ENCODE measurements around the gene B3GNT4. TPM values are rescaled to one million over a fixed set of nuclear protein-coding genes. Genes with fewer than 3 reads are reported as not detected.
"Not testable (repeated sequence)": the region's sequence is repeated elsewhere in the genome, so short reads cannot be mapped to it uniquely, and the experiment has no call there.

Gene B3GNT4
- total RNA-seq, 1 experiment from 2014 or later, result 1.8 TPM

DNA sequence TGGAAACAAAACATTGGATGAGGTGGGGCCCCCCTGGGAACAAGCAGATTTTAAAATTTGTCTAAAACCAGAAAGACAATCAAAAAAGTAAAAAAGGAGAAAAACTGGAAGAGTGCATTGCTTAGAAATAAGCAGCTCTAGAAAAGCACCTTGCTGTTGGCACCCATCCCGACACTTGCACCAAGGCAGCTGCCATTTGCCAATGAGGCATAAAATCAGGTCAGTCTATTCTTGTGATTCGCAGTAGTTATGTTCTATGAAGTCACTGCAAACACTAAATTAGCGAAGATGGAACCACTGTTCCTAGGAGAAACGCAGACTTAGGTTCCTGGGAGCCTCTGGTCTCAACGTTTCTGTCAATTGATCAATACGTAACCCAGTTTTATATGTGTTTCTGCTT is 46.5 kb downstream of the B3GNT4 start:
- peaks cover 42% of the 10 kb centered on the region for H3K36me3 Mint-ChIP-seq (ENCODE audit: insufficient read depth, unreplicated experiment)
- CTCF ChIA-PET, result interaction anchor here (0.6 kb wide), 1 partner anchor 12 kb away, joined by 3 read pairs; no protein-coding TSS in a partner anchor
- no peaks in the 10 kb centered on the region for H3K27me3 Mint-ChIP-seq (ENCODE audit: insufficient read depth, unreplicated experiment)
- H3K27ac Mint-ChIP-seq (ENCODE audit: low read depth, unreplicated experiment), result no peak overlapping the region
- DNase-seq (ENCODE audit: unreplicated experiment), result no peak
- intact Hi-C loops (cut with micrococcal nuclease), result no loop called here
- TF ChIP-seq, protein P1, sequence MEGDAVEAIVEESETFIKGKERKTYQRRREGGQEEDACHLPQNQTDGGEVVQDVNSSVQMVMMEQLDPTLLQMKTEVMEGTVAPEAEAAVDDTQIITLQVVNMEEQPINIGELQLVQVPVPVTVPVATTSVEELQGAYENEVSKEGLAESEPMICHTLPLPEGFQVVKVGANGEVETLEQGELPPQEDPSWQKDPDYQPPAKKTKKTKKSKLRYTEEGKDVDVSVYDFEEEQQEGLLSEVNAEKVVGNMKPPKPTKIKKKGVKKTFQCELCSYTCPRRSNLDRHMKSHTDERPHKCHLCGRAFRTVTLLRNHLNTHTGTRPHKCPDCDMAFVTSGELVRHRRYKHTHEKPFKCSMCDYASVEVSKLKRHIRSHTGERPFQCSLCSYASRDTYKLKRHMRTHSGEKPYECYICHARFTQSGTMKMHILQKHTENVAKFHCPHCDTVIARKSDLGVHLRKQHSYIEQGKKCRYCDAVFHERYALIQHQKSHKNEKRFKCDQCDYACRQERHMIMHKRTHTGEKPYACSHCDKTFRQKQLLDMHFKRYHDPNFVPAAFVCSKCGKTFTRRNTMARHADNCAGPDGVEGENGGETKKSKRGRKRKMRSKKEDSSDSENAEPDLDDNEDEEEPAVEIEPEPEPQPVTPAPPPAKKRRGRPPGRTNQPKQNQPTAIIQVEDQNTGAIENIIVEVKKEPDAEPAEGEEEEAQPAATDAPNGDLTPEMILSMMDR (IDR thresholded peaks at IDR 0.05; ENCODE audit: unreplicated experiment), result no peak
- BruUV-seq (replicated peaks), result no TSS peak
- no peaks in the 10 kb centered on the region for H3K9me3 Mint-ChIP-seq (ENCODE audit: unreplicated experiment)
- POLR2A ChIA-PET, result interaction anchor here (0.5 to 1.5 kb wide), 3 partner anchors 10 to 25 kb away, joined by 3 to 4 read pairs (median 3); no protein-coding TSS in a partner anchor
- no peaks in the 10 kb centered on the region for H3K4me1 Mint-ChIP-seq (ENCODE audit: insufficient read depth, unreplicated experiment)
- H3K4me3 Mint-ChIP-seq (ENCODE audit: unreplicated experiment), result no peak overlapping the region

DNA sequence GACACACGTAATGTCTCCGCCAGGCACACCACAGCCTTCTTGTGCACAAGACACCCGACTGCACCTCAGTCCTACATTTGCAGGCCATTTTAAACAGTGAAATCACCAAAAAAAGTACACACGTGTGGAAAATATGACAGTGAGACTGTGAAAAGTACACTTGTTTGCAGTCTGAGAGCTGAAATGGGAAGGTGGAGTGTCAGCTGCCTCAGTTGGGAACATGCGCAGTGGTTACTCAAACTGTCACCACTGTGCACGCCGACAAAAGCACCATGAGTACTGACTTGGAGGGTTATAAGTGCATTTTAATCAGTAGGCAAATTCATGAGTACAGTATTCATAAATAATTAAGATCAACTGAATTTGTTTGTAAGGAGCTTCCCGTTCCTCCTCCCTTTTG is 47.0 kb downstream of the B3GNT4 start:
- Mint-ChIP-seq H3K27me3 (ENCODE audit: insufficient read depth, unreplicated experiment) (no peaks in the 10 kb centered on the region), H3K9me3 (ENCODE audit: unreplicated experiment) (no peaks in the 10 kb centered on the region), H3K27ac (ENCODE audit: low read depth, unreplicated experiment) (no peak overlapping the region), H3K36me3 (ENCODE audit: insufficient read depth, unreplicated experiment) (peaks cover 47% of the 10 kb centered on the region), H3K4me3 (ENCODE audit: unreplicated experiment) (no peak overlapping the region), H3K4me1 (ENCODE audit: insufficient read depth, unreplicated experiment) (no peaks in the 10 kb centered on the region)
- no TSS peak for BruUV-seq (replicated peaks)
- intact Hi-C loops (cut with micrococcal nuclease), result no loop called here
- ChIA-PET CTCF (interaction anchor here (0.6 kb wide), 1 partner anchor 12 kb away, joined by 3 read pairs; no protein-coding TSS in a partner anchor), POLR2A (interaction anchor here (0.5 to 1.5 kb wide), 3 partner anchors 10 to 25 kb away, joined by 3 to 4 read pairs (median 3); no protein-coding TSS in a partner anchor)
- TF ChIP-seq, protein P1 (IDR thresholded peaks at IDR 0.05; ENCODE audit: unreplicated experiment), result no peak
- no peak for DNase-seq (ENCODE audit: unreplicated experiment)

DNA sequence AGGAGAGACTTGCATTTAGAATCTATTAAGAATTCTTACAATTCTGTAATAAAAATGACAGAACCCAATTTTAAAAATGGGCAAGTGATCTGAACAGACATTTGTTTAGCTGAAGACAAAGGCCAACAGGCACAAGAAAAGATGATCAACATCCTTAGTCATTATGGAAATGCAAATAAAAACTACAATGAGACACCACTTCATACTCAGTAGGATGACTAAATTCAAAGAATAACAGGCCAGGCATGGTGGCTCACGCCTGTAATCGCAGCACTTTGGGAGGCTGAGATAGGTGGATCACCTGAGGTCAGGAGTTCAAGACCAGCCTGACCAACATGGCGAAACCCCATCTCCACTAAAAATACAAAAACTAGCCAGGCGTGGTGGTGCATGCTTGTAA is 55.0 kb downstream of the B3GNT4 start:
- intact Hi-C loops (cut with micrococcal nuclease); H3K27me3 Mint-ChIP-seq (ENCODE audit: insufficient read depth, unreplicated experiment); H3K9me3 Mint-ChIP-seq (ENCODE audit: unreplicated experiment); H3K4me3 Mint-ChIP-seq (ENCODE audit: unreplicated experiment); BruUV-seq (replicated peaks); DNase-seq (ENCODE audit: unreplicated experiment); POLR2A ChIA-PET; H3K4me1 Mint-ChIP-seq (ENCODE audit: insufficient read depth, unreplicated experiment); H3K27ac Mint-ChIP-seq (ENCODE audit: low read depth, unreplicated experiment): not testable (repeated sequence)
- CTCF ChIA-PET, result interaction anchor here (0.9 kb wide), 1 partner anchor 15 kb away, joined by 3 read pairs; no protein-coding TSS in a partner anchor
- H3K36me3 Mint-ChIP-seq (ENCODE audit: insufficient read depth, unreplicated experiment), result peaks cover 85% of the 10 kb centered on the region

Other genes starting within 250 kb of the B3GNT4 start
- 17.9 and 18.1 TPM in 2 replicates for gene BCL7A, start 181.8 kb upstream of the B3GNT4 start, total RNA-seq (2022)
- gene MLXIP, start 125.0 kb upstream of the B3GNT4 start, total RNA-seq (2022), result 34.2 and 35.6 TPM in 2 replicates
- not detected in 2 replicates for gene IL31, start 29.5 kb upstream of the B3GNT4 start, total RNA-seq (2022)
- gene LRRC43, start 20.6 kb upstream of the B3GNT4 start, total RNA-seq (2022), result not detected in 2 replicates
- 69.6 and 70.1 TPM in 2 replicates for gene DIABLO, start 22.3 kb downstream of the B3GNT4 start, total RNA-seq (2022)
- gene VPS33A, start 62.8 kb downstream of the B3GNT4 start, total RNA-seq (2022), result 16.5 and 22.2 TPM in 2 replicates
- 92.6 and 115 TPM in 2 replicates for gene CLIP1, start 219.0 kb downstream of the B3GNT4 start, total RNA-seq (2022)

Data from MCF 10A (cell line).